OCI-LY3 (cell line): ENCODE results near the gene TOMM22.

ENCODE experiments used
- EZH2phosphoT487 ChIP-seq: fragments of 200-600 bp; shearing (Covaris generic); IDR thresholded peaks from 2 replicates; pipeline ENCODE4 v1.6.1; 2018; ENCODE audit warnings: antibody characterized with exemption, mixed run types, low read depth
- TF ChIP-seq, protein P1 (sequence below): fragments of 200-600, 300-600 bp; sonication (generic); IDR thresholded peaks from 2 replicates; pipeline ENCODE4 v1.5.1; 2014; ENCODE audit warnings: antibody characterized with exemption, low read length, low read depth

DNA sequence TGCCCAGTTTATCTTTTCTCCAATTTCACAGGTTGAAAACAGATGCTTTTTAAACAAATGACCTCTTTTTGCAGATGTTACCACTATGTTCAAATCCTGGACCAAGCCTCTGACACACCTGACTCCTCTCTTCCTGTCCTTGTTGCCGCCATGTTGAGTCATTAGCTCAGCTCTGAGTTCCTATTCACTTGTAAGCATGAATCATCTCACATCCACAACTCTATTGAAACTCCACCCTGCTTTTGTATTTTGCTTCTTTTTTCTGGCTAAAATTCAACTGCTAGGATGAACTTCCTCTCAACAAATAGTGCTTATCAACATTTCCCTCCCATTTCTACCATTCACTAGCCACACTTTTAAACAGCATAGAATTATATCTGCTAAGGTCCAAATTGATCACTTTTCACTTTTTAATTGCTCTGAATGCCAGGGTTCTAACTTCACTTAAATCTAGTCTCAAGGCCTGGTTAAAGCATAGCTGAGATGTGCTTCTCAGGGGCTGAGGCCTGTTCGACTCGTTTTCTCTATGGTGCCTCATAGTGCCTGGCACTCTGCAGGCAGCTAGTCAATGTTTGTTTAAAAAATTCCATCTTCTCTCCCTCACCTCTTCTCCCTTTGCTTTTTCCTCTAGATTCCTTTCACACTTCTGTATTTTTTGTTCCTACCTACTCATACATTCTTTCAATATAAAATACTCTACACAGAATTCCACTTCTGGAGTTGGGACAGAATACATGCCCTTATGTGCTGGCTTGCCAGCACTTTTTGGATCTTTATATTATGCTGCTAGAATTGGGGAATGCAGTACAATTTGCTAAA lies 15.1 kb downstream of the TOMM22 start:
- TF ChIP-seq, protein P1, sequence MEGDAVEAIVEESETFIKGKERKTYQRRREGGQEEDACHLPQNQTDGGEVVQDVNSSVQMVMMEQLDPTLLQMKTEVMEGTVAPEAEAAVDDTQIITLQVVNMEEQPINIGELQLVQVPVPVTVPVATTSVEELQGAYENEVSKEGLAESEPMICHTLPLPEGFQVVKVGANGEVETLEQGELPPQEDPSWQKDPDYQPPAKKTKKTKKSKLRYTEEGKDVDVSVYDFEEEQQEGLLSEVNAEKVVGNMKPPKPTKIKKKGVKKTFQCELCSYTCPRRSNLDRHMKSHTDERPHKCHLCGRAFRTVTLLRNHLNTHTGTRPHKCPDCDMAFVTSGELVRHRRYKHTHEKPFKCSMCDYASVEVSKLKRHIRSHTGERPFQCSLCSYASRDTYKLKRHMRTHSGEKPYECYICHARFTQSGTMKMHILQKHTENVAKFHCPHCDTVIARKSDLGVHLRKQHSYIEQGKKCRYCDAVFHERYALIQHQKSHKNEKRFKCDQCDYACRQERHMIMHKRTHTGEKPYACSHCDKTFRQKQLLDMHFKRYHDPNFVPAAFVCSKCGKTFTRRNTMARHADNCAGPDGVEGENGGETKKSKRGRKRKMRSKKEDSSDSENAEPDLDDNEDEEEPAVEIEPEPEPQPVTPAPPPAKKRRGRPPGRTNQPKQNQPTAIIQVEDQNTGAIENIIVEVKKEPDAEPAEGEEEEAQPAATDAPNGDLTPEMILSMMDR = no peak
- TF ChIP-seq EZH2phosphoT487 = no peak
